GM18517 (cell line): ENCODE measurements around the gene RABL6.
"Not testable (repeated sequence)": the region's sequence is repeated elsewhere in the genome, so short reads cannot be mapped to it uniquely, and the experiment has no call there.

ENCODE experiments used
- ATAC-seq: cut with Tn5 transposase; IDR thresholded peaks from one replicate; pipeline ENCODE4 v1.9.1; 2021; ENCODE audit warnings: mild to moderate bottlenecking, moderate library complexity; ENCODE audit not compliant: unreplicated experiment

The RABL6 gene

GRCh38 chr9:136833381-136834048, 25.8 kb downstream of the RABL6 start:
- not testable (repeated sequence) for ATAC-seq

- no peak for ATAC-seq
These were observed 27.6 kb downstream of the RABL6 start for GRCh38 chr9:136835162-136835931.

- no peak for ATAC-seq
These were observed 28.5 kb downstream of the RABL6 start for GRCh38 chr9:136835932-136836904.

- no peak for ATAC-seq
These were observed 29.6 kb downstream of the RABL6 start for GRCh38 chr9:136837146-136837855.

GRCh38 chr9:136837856-136838277, 30.1 kb downstream of the RABL6 start:
- not testable (repeated sequence) for ATAC-seq

- no peak for ATAC-seq
These were observed 30.8 kb downstream of the RABL6 start for GRCh38 chr9:136838314-136839228.

- ATAC-seq: no peak
These were observed 31.7 kb downstream of the RABL6 start for GRCh38 chr9:136839229-136840139.

- no peak for ATAC-seq
These were observed 32.6 kb downstream of the RABL6 start for GRCh38 chr9:136840140-136840876.

- no peak for ATAC-seq
These were observed 33.3 kb downstream of the RABL6 start for GRCh38 chr9:136840877-136841645.

GRCh38 chr9:136841646-136842379, 34.1 kb downstream of the RABL6 start:
- ATAC-seq: not testable (repeated sequence)

- peak; percentile 62 for ATAC-seq
These were observed 34.7 kb downstream of the RABL6 start, which contains the start of gene AJM1 for GRCh38 chr9:136842380-136842948. AJM1 (plus strand) TSS chr9:136842478; CDS start chr9:136844415, 1,937 bp downstream.

- ATAC-seq: not testable (repeated sequence)
These were observed 35.5 kb downstream of the RABL6 start for GRCh38 chr9:136843159-136843800.

GRCh38 chr9:136843801-136844740, 36.3 kb downstream of the RABL6 start:
- not testable (repeated sequence) for ATAC-seq

GRCh38 chr9:136844761-136845464, 37.2 kb downstream of the RABL6 start:
- no peak for ATAC-seq
